Kasumi-1 (cell line): ENCODE measurements around the gene RNASEH2B.

Experiments used
- DNase-seq, 2 experiments: peaks; one replicate each; lab custom pipeline; 2025; lab: John Stamatoyannopoulos, UW

The RNASEH2B gene

DNA sequence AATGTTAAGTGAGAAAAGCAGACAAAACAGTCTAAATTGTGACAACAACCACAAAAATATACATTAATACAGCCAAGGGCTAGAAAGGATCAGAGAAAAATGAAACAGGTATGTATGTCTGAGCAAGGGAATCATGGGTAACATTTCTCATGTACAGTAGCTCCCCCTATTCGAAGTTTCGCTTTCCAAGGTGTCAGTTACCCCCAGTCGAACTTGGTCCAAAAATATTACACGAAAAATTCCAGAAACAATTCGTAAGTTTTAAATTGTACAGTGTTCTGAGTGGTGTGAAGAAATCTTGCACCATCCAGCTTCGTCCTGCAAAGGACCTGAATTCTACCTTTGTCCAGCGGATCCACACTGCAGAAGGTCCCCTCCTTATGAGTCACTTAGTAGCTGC, 1.8 kb upstream of the RNASEH2B start:
- DNase-seq = no peak

DNA sequence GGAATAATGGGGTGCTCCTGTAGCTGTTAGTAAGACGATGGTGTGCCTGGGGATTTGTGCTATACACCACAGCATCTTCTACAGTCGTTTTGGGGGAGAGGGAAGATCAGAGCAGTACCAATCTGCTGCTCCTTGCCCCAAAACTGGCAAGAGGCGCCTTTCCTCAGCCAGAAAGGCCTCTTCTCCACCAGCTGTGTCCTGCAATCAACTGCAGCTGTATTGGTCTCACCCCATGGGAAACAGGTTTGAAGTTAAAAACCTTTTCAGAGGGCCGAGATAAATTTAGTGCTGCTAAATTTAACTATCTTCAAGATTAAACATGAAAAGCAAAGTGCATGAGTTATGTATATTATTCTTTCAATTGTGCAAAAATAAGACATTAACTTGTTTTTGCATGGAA, 1.2 kb upstream of the RNASEH2B start:
- no peak for DNase-seq

DNA sequence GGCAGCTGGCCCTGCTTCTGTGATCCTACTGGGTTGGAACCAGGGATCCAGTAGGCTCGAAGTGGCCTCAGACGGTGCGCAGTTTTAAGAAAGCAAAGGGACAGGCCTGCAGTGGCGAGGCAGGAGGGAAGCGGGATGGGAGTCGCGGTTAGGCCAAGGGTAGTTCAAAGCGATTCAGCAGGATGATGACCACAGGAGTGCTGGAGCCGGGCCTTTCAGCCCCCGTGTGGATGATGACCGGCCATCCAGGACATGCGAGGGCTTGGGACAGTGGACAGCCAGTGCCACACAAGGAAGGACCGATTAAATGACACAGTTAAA, 854 bp downstream of the RNASEH2B start:
- DNase-seq = peak; percentile 40 to 55

DNA sequence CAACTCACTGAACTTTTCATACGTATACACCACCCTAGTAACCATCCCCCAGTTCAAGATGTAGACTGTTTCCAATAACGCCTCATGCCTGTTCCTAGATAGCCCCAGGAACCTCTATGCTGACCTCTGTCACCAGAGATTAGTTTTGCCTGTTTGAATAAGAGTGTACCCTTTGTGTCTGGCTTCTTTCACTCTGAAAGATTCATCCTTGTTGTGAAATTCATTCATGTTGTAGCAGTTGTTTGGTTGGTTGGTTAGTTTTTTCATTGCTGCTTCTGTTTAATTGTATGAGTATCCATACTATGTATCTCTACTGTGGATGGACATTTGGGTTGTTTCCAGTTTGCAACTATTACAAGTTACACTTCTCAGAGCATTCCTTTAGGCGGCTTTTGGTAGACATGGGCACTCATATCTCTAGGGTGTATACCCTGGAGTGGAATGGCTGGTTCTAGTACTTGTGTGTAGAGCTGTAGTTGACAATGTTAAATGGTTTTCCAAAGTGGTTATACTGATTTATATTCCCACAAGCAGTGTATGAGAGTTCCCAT, 1.6 kb downstream of the RNASEH2B start:
- DNase-seq = peak; percentile 59 to 67

DNA sequence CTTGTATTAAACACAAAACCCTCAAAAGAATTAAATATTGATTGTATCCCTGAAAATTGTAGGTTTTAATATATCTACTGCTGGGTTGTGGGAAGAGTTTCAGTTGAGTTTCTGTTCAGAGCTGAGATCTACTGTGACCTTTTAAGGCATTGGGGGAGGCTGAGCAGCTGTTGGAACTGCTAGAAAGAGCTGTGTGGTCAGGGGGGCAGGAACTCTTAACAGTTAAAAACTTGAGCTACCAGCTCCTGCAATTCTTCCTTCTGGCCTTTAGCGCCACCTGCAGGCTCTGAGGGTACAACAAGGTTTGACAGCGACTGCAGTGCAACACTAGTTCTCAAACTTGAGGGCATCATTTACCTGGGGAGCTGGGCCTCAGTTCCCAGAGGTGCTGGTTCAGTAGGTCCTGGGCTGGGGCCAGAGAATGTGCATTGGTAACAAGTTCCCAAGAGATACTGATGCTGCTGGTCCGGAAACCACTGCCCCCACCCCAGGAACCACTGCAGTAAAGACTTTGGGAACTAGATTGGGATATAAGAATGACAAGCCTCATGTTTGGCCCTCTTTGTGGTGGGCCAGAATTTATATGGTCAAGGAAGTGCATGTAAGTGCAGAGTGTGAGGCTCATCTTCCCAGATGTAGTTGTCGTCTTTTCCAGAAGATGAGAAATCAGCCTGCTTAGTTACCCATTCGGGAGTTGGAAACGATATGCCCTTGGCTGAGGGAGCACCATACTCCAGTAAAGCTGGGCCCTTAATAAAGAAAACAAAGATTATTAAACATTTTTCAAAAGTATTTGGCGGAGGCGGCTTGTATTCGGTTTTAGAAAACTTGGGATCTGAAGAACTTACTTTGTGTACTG, 2.6 kb downstream of the RNASEH2B start:
- DNase-seq = peak; percentile 98 to 99

DNA sequence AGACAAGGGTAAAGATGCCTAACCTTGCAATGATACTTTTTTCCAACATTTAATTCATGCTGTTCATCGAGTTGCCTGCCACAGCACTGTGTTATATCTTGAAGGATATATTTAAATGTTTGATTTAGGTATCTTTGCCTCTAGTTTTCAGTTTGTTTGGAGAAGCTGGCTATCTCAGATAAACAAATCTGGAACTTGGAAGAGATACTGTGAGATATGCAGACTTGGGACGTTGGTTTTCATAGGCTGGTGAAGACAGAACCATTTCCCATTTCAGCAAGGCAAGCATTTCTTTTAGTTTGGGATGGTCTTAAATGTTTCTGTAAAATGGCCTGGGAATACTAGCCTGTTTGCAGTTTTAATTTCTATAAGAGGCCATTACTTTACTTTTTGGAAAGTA, 3.3 kb downstream of the RNASEH2B start:
- no peak for DNase-seq

DNA sequence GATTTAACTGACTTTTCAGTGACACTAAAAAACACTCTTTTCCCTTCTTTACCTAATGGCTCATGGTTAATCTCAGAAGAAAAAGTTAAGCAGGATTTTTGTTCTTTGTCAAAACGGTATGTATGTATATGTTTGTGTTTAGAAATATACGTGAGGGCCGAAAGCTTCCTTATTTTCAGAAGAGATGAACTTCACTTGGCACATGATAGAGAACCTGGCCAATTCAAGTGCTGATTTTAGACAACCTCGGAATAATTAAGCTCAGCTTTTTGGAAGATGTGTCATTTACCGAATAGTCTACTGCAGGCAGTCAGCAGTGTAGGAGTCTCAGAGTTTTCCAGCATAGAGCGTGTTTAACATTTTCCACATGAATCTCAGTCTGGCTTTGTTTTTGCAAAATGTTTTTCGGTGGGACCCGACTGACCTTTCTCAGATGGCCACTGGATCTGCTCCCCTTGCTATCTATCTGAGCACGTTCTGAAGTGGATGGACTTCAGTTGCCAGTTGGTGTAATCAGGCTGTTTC, 4.6 kb downstream of the RNASEH2B start:
- DNase-seq = no peak

DNA sequence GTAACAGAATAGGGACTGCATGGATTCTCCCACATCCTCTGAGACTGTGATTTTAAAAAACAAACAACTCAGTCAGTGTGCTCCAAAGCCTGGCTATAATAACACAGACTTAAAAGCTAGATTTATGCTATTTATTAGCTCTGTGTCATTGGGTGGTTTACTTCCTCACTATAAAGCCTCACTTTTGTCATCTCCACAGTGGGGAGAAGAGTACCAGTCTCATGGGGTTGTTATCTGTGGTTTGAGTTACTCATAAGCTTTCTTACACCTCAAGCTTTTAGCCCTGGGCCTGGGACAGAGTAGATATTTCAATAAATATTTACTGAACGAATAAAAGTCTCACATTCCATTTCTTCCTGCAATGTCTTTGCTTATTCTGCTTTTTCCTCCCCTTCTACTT, 5.3 kb downstream of the RNASEH2B start:
- peak in 1 of 2 experiments; percentile 17 for DNase-seq

DNA sequence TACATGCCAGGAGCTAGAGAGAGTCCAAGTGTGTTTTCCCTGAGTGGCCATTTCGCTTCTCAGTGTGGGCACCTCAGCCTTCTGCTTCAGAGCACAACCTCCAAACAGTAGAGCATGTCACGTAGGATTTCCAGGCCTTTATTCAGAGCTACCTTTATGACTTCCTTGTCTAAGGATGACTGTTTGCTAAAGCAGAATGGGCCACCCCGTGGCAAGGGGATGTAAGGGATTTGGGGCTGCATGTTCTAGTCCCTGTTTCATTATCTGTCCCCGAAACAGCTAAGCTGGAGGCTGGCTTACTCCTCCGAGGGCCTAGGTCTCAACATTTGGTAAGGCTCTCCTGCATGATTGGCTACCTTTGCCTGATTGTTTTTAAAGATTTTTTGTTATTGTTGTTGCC, 6.0 kb downstream of the RNASEH2B start:
- peak; percentile 83 to 84 for DNase-seq

DNA sequence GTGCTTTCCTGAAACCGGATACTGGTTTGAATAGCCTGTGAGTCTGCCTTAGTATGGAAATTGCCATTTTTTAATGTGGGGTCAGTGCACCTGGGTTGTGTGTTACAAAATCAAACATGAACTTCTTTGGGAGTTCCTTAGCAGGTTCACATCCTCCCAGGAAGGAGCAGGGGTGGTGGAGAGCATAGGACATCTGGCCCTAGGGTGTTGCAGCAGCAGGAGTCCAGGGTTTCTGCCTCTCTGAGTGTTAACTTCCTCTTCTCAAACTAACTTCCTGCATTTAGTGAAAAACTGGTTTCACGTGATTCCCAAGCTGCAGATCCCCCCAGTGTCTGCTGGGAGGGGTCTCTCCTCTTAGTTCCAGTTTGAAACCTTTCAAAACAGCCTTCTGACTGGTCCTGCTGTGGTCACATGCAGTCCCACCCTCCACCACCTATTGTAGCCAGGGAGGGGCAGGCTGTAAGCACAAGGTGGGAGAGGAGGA, 7.2 kb downstream of the RNASEH2B start:
- peak; percentile 98 to 99 for DNase-seq

DNA sequence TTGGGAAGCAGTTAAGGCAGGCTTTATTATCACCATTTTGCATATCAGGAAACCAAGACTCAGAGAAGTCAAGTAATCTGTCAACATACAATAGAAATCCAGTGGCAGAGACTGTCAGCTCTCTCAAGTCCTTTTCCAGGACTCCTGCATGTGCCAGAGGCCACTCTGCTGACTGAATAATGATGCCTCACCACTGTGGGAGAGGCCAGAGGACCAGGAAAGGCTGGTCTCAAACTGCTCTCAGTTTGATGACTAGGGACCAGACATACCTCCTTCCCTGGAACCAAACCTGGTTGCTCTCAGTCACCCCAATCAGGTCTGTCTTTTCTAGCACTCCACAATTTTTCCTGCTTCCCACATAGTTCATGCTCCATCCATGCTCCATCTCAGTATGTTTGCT, 8.0 kb downstream of the RNASEH2B start:
- DNase-seq = no peak

DNA sequence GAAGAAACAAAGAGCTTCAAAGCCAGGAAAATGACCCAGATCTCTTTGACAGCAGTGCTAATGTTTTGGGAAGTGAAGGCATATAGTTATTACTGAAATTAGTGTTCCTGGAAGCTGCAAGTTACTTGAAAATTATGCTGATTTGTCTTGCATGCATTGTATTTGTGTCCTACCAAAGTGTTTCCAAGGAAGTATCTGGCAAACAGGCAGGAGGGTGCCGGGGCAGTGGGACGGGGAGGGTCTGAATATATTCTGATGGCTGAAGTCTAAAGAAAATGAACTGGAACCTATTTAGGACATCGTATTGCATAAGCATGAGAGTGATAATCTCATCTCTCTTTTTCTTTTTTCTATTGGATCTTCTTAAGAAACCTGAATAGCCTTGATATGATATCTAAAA, 9.0 kb downstream of the RNASEH2B start:
- no peak for DNase-seq

DNA sequence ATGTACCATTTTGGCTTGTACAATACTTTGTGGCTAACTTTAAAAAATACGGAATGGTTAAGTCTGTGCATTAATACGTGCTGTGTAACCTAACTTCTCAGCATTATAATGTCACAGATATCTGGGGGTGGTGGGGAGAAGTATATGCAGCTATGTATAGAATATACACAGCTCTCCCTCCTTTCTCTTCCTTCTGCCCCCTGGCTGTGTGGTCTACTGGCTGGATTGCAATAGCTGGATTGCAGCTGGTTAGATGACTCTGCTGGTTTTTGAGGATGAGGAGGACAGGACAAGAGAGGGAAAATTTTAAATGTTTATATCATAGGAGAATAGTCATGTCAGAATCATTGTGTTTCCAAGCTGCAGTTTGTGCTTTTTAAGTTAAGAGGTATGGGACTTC, 9.7 kb downstream of the RNASEH2B start:
- DNase-seq = peak; percentile 62 to 67

DNA sequence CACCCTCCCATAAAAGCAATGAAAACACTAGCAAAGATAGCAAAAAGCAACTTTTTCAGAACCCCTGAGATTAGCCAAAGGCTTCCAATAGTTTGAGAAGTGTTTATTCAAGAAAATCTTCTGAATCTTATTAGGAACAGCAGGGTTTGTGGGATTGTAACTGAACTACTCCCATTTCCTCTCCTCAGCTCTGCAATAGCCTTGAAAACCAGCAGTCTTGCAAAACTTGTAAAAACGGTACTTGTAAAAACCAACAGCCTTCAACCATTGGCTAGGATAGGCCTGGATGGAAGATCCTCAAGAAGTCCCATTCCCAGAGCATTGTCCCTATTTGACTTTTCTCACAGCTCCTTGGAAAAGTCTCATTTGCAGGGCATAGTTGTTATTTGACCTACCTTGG, 12.1 kb downstream of the RNASEH2B start:
- peak; percentile 62 to 67 for DNase-seq

DNA sequence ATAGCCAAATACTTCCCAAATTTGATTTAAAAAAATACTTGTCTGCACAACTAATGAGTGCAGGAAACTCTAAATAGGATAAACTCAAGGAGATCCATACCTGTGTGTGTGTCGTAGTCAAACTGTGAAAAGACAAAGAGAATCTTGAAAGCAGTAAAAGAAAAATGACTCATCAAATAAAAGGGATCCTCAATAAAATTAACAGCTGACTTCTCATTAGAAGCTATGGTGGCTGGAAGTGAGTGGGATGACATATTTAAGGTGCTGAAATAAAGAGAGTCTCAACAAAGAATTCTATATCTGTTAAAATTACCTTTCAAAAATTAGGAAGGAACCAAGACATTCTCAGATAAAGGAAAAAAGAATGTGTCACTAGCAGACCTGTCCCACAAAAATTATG, 13.7 kb downstream of the RNASEH2B start:
- DNase-seq = peak; percentile 9 to 36

DNA sequence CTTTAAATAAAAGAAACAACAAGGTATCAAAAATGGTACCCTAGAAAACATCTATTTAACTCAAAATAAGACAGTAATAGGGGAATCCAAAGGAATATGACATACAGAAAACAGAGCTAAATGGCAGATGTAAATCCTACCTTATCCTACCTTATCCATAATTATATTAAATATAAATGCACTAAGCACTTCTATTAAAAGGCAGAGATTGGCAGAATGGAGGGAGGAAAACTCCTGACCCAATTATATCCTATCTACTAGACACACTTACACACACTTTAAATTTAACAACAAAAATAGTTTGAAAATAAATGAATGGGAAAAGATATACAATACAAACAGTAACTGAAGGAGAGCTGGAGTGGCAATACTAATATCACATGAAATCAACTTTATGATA, 14.4 kb downstream of the RNASEH2B start:
- no peak for DNase-seq

DNA sequence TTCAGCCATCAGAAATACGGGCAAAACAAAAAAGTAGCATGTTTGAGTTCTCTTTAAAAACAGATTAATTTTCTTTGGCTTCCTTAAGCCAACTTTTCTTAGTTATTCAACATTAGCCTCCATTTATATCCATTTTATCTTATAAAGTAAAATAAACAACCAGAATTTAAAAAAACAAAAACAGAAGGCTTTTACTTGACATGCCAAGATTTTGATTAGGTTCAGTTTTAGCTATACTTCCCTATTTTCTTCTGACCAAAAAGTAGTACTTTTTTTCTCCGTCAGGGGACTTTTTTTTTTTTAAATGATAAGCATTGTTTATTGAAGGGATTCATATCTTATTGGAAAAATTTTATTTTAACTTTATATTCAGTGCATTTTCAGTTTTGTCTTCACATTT, 18.1 kb downstream of the RNASEH2B start:
- DNase-seq = peak in 1 of 2 experiments; percentile 49

DNA sequence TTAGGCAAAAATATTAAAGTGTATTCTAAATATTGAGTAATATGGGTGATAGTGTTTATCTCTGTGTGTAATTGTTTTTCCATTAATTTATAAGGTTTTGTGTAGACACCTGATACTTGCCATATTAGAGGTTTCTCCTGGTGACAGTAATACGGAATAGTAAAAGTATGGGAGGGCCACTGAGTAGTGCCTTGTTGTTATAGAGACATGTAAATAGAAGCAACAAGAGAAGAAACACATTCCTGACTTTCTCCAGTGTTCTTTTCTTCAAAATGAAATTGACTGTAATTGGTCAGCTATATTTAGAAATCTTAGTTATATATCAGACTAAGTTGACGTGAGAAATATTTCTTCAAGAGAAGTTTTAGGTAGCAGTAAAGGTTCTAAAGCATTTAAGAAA, 18.5 kb downstream of the RNASEH2B start:
- DNase-seq = no peak

DNA sequence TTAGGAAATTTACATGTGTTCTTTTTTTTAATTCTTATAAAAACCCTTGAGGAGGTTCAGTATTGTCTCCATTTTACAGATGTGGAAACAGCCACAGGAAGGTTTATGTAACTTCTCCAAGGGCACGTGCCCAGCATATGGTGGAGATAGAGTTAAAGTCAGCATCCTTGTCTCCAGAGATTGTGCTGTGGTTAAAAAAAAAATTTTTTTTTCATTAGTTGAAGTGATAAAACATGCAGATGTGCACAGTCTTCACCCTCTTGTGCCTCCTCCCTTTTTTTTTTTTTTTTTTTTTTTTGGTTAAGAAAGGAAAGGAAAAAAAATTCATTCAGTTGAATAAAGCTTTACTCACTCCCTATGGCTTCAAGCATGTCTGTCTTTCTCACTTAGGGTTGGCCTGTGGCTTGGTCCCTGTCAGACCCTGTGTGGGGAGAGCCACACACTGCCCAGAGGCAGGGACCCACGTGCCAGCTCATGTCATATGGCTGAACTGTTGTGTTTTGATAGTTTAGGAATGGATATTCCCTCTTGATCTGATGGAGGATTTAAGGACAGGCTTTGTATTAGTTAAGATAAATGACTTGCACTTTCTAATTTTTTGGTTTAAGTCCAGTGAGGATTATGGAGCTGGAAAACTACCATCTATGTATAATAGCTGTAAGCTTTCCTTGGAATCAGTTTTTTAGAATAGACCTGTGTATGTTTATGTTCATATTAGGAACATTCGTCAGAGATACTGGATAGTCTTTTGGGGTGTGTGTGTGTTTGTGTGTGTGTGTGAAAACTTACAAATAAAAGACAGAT, 19.3 kb downstream of the RNASEH2B start:
- DNase-seq = peak in 1 of 2 experiments; percentile 8

DNA sequence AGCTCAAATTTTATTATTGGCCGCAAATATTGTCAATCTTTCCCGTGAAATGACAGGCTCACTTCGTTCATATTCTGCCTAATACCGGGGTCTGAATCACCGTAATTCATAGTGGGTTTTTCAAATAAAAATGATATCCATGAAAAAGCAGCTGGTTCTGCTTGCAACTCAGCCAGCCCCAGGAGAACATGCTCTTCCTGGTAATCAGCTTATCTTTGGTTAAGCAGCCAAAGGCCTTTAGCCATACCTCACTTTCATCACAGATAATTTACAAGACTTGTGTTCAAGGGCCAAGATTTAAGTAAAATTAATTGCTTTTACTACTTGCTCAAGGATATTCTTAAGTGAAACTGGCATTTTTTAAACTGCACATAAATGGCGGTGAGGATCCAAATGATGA, 22.5 kb downstream of the RNASEH2B start:
- DNase-seq = no peak

DNA sequence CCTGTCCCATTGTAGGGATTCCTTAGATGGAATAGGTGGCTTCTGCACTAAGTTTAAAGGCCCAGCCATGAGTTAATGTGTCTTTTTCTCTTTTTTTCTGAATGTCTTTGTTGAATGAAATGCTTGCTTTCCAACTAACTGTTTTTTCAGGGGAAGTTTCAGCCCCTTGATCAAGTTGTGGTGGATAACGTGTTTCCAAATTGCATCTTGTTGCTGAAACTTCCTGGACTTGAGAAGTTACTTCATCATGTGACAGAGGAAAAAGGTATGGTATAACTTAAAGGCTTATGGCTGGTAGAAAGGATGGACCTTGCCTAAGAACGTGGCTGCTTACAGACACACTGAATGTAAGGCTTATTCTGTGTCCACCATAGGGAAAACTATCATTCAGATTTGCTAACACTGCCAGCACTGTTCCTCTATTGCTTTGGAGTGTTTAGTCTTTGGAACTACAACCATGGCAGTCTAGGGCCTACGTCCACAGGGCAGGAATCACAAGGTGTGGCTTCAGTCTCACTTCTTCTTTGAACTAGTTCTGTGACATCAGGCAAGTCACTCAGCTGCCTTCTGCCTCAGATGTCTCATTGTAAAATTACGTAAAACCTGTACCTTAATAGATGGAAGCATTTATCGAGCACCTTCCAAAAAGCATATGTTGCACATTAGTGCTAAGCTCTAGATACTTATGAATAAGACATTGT, 25.3 kb downstream of the RNASEH2B start:
- DNase-seq = no peak

DNA sequence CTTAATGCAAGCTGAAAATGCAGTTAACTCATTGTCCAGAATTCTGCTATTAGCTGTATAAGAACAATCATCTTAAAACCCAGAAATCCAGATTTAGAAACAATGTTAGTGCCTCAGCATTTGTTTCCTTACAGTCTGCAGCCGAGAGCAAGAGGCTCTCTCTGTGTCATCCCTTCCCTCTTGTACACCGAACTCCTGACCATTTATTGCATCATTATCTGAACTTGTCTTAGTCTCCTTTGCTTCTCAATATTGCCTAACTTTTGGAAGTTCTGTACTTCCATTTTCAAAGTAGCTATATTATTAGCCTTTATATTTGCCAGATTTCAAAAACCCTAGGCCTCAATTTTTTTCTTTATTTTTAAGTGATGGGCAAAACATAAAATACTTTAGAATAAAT, 27.1 kb downstream of the RNASEH2B start:
- peak; percentile 41 to 42 for DNase-seq
